DOHH2 (cell line): ENCODE data around the gene SMAP1.

ENCODE experiments used
- CTCF ChIP-seq: fragments of 200-600 bp; sonication (generic); IDR thresholded peaks from one replicate; pipeline ENCODE4 v1.5.1; 2014; ENCODE audit warnings: antibody characterized with exemption, mild to moderate bottlenecking, low read depth, low read length; ENCODE audit not compliant: poor library complexity, severe bottlenecking
- EZH2phosphoT487 ChIP-seq: fragments of 200-600 bp; sonication (generic); IDR thresholded peaks from 2 replicates; pipeline ENCODE4 v1.6.1; 2017; ENCODE audit warnings: borderline replicate concordance, mild to moderate bottlenecking, antibody characterized with exemption, low read length, moderate library complexity, mixed read lengths

- no peak for TF ChIP-seq CTCF
- no peak for TF ChIP-seq EZH2phosphoT487
These were observed 33.5 kb downstream of the SMAP1 start for GRCh38 chr6:70700922-70701876.
